ENCODE results near the gene PLRG1. TPM values are rescaled to one million over a fixed set of nuclear protein-coding genes. Genes with fewer than 3 reads are reported as not detected.

Gene PLRG1
- total and polyA plus RNA-seq, 7 donors, result 34.5 to 52.4 (median 43.0) TPM

DNA sequence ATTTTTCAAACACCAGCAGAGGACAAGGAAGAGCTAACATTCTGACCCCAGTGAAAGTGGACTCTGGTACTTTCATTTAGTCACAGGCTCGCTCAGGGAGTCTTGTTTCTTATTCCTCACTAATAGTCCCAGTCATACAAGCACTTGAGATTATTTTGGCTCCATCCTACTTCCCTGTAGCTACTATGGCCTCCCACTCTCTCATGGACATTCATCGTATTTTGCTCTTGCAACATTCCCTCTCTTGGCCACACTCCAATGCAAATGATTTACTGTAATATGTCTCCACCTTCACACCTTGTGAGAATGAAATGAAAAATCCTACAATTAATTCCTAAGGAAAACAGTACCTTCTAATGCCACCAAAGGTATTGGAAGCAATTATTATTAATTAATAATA is 21.3 kb downstream of the PLRG1 start:
- Histone ChIP-seq H3K27me3 (ENCODE audit: insufficient read depth in 3 of 3, low read length in 2 of 3) (peaks cover 0 to 3% (median 3%) of the 10 kb centered on the region in 3 donors), H3K9me3 (no peaks in the 10 kb centered on the region), H3K4me1 (no peaks in the 10 kb centered on the region), H3K27ac (no peak overlapping the region), H3K36me3 (ENCODE audit: insufficient read depth in 1 of 2, low read depth in 1 of 2) (no peaks in the 10 kb centered on the region), H3K4me3 (no peak overlapping the region)
- TF ChIP-seq, protein P1, sequence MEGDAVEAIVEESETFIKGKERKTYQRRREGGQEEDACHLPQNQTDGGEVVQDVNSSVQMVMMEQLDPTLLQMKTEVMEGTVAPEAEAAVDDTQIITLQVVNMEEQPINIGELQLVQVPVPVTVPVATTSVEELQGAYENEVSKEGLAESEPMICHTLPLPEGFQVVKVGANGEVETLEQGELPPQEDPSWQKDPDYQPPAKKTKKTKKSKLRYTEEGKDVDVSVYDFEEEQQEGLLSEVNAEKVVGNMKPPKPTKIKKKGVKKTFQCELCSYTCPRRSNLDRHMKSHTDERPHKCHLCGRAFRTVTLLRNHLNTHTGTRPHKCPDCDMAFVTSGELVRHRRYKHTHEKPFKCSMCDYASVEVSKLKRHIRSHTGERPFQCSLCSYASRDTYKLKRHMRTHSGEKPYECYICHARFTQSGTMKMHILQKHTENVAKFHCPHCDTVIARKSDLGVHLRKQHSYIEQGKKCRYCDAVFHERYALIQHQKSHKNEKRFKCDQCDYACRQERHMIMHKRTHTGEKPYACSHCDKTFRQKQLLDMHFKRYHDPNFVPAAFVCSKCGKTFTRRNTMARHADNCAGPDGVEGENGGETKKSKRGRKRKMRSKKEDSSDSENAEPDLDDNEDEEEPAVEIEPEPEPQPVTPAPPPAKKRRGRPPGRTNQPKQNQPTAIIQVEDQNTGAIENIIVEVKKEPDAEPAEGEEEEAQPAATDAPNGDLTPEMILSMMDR (IDR thresholded peaks at IDR 0.05), result no peak
- WGBS, 3 donors, result 46 to 56% (median 48%) methylated on average over 2 of the region's 2 CpGs
- ATAC-seq (no peak), DNase-seq (no peak)
- intact Hi-C loops (cut with DNase I), result no loop called here

DNA sequence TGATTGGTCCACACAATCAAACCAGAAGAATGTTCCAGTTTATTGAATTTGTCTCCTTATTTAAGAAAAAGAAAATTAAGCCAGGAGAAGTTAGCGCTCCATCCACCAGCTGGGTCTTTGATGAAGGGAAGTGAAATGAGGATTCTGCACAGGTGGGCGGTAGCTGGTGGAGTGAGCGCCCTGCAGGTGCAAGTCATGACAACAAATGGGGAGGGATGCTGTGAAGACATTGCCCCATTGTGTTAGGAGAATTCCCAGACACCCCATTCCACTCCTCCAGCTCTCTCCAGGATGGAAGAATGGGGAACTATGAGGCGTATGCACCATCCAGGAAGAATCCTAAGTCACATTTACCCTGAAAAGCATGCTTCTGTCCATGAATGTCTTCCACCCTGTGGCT is 22.9 kb downstream of the PLRG1 start:
- WGBS, 3 donors, result 79 to 83% (median 81%) methylated on average over 4 of the region's 4 CpGs

GRCh38 chr4:154526151-154526550 is 24.0 kb downstream of the PLRG1 start:
- Histone ChIP-seq H3K4me1 (no peaks in the 10 kb centered on the region), H3K27me3 (ENCODE audit: insufficient read depth in 3 of 3, low read length in 2 of 3) (peaks cover 0 to 3% (median 3%) of the 10 kb centered on the region in 3 donors), H3K4me3 (no peak overlapping the region), H3K36me3 (ENCODE audit: insufficient read depth in 1 of 2, low read depth in 1 of 2) (no peaks in the 10 kb centered on the region), H3K9me3 (no peaks in the 10 kb centered on the region), H3K27ac (no peak overlapping the region)
- DNase-seq (no peak), ATAC-seq (no peak)
- TF ChIP-seq, protein P1 (IDR thresholded peaks at IDR 0.05), result no peak
- WGBS, 3 donors, result 40 to 44% (median 42%) methylated on average over 2 of the region's 2 CpGs
- intact Hi-C loops (cut with DNase I), result no loop called here

More for the DNA sequence above, 22.9 kb downstream of the PLRG1 start:
- no peak for ATAC-seq
- Histone ChIP-seq H3K27me3 (ENCODE audit: insufficient read depth in 3 of 3, low read length in 2 of 3) (peaks cover 0 to 3% (median 3%) of the 10 kb centered on the region in 3 donors), H3K9me3 (no peaks in the 10 kb centered on the region), H3K27ac (no peak overlapping the region), H3K4me1 (no peaks in the 10 kb centered on the region), H3K36me3 (ENCODE audit: insufficient read depth in 1 of 2, low read depth in 1 of 2) (no peaks in the 10 kb centered on the region), H3K4me3 (no peak overlapping the region)
- TF ChIP-seq, protein P1 (IDR thresholded peaks at IDR 0.05), result no peak
- intact Hi-C loops (cut with DNase I), result no loop called here
- no peak for DNase-seq

DNA sequence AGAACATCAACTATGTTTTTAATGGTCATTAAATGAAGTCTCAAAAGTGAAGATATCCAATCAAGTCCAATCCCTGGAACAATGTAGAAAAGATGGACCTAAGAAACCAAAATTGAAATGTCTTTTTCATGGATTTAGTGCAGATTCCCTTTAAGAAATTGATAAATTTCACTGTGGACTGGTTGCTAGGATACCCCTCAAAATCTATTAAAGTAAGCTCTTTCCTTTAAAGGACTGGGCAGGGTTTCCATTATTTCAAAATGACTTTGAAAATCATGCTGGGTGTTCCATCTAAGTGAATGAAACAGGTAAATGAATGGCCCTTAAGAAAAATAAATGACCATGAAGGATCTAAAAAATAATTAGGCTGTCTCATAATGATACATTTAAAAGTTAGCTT is 28.6 kb downstream of the PLRG1 start:
- Histone ChIP-seq H3K4me3 (no peak overlapping the region), H3K9me3 (no peaks in the 10 kb centered on the region), H3K36me3 (ENCODE audit: insufficient read depth in 1 of 2, low read depth in 1 of 2) (no peaks in the 10 kb centered on the region), H3K4me1 (no peaks in the 10 kb centered on the region), H3K27ac (no peak overlapping the region), H3K27me3 (ENCODE audit: insufficient read depth in 3 of 3, low read length in 2 of 3) (peaks cover 0 to 3% (median 3%) of the 10 kb centered on the region in 3 donors)
- intact Hi-C loops (cut with DNase I), result no loop called here
- no peak for DNase-seq
- TF ChIP-seq, protein P1 (IDR thresholded peaks at IDR 0.05), result no peak
- no peak for ATAC-seq

GRCh38 chr4:154519214-154519613 is 31.0 kb downstream of the PLRG1 start:
- TF ChIP-seq, protein P1 (IDR thresholded peaks at IDR 0.05), result no peak
- intact Hi-C loops (cut with DNase I), result no loop called here
- no peaks in the 10 kb centered on the region for H3K36me3 ChIP-seq (ENCODE audit: insufficient read depth in 1 of 2, low read depth in 1 of 2)
- WGBS, 3 donors, result 61 to 84% (median 74%) methylated on average over 4 of the region's 4 CpGs
- no peak for ATAC-seq
- H3K4me1 ChIP-seq, result no peaks in the 10 kb centered on the region
- no peak overlapping the region for H3K27ac ChIP-seq
- no peak for DNase-seq
- no peak overlapping the region for H3K4me3 ChIP-seq
- no peaks in the 10 kb centered on the region for H3K9me3 ChIP-seq
- peaks cover 0 to 10% (median 1%) of the 10 kb centered on the region in 3 donors for H3K27me3 ChIP-seq (ENCODE audit: insufficient read depth in 3 of 3, low read length in 2 of 3)

Data from psoas muscle (tissue), 8 donors.